GM19372 (cell line): Measurements from ENCODE around the gene GALP.
"Not testable (repeated sequence)": the region's sequence is repeated elsewhere in the genome, so short reads cannot be mapped to it uniquely, and the experiment has no call there.

Source experiments
- ATAC-seq: cut with Tn5 transposase; IDR thresholded peaks from one replicate; pipeline ENCODE4 v1.9.1; 2021; ENCODE audit warnings: mild to moderate bottlenecking, low read depth, moderate library complexity; ENCODE audit not compliant: unreplicated experiment

The GALP gene

GRCh38 chr19:56177564-56178243 is 1.9 kb downstream of the GALP start:
- no peak for ATAC-seq

- no peak for ATAC-seq
Measured at GRCh38 chr19:56189785-56190184, 14.0 kb downstream of the GALP start.

GRCh38 chr19:56191115-56191514 is 15.3 kb downstream of the GALP start:
- no peak for ATAC-seq

- ATAC-seq = no peak
Measured at GRCh38 chr19:56191711-56192110, 15.9 kb downstream of the GALP start.

GRCh38 chr19:56193981-56194640 is 18.3 kb downstream of the GALP start:
- ATAC-seq = no peak

GRCh38 chr19:56197646-56198045 is 21.8 kb downstream of the GALP start, which contains the start of gene ZSCAN5B:
Gene ZSCAN5B, minus strand, starts transcription at chr19:56197783. Its CDS starts 4,731 bp downstream, at chr19:56193052.
- ATAC-seq = not testable (repeated sequence)

GRCh38 chr19:56199687-56200086 is 23.9 kb downstream of the GALP start:
- ATAC-seq = no peak

- ATAC-seq = no peak
Measured at GRCh38 chr19:56201973-56202372, 26.2 kb downstream of the GALP start, which contains the start of gene ZSCAN5C. Gene ZSCAN5C, plus strand, starts transcription at chr19:56202273. Its CDS starts 3,641 bp downstream, at chr19:56205914.

GRCh38 chr19:56207581-56207980 is 31.8 kb downstream of the GALP start:
- ATAC-seq = not testable (repeated sequence)

GRCh38 chr19:56209091-56209490 is 33.3 kb downstream of the GALP start:
- ATAC-seq = no peak

- not testable (repeated sequence) for ATAC-seq
Measured at GRCh38 chr19:56210036-56210435, 34.2 kb downstream of the GALP start.

- no peak for ATAC-seq
Measured at GRCh38 chr19:56211718-56212117, 35.9 kb downstream of the GALP start.

- no peak for ATAC-seq
Measured at GRCh38 chr19:56217039-56217949, 41.5 kb downstream of the GALP start.

- ATAC-seq = no peak
Measured at GRCh38 chr19:56218961-56219360, 43.2 kb downstream of the GALP start.

- not testable (repeated sequence) for ATAC-seq
Measured at GRCh38 chr19:56221442-56221841, 45.6 kb downstream of the GALP start.

- ATAC-seq = no peak
Measured at GRCh38 chr19:56221851-56222250, 46.0 kb downstream of the GALP start.

- ATAC-seq = no peak
Measured at GRCh38 chr19:56222901-56223300, 47.1 kb downstream of the GALP start.

- ATAC-seq = no peak
Measured at GRCh38 chr19:56223481-56223880, 47.7 kb downstream of the GALP start.
